GM19395 (cell line): ENCODE results near the gene EMILIN2.
A peak's percentile ranks its signal among the peaks of the same experiment; 100 is the strongest.
"Not testable (repeated sequence)": the region's sequence is repeated elsewhere in the genome, so short reads cannot be mapped to it uniquely, and the experiment has no call there.

ENCODE experiments used
- ATAC-seq: cut with Tn5 transposase; IDR thresholded peaks from one replicate; pipeline ENCODE4 v1.9.1; 2021; ENCODE audit warnings: mild to moderate bottlenecking, moderate library complexity; ENCODE audit not compliant: unreplicated experiment

Gene EMILIN2

DNA sequence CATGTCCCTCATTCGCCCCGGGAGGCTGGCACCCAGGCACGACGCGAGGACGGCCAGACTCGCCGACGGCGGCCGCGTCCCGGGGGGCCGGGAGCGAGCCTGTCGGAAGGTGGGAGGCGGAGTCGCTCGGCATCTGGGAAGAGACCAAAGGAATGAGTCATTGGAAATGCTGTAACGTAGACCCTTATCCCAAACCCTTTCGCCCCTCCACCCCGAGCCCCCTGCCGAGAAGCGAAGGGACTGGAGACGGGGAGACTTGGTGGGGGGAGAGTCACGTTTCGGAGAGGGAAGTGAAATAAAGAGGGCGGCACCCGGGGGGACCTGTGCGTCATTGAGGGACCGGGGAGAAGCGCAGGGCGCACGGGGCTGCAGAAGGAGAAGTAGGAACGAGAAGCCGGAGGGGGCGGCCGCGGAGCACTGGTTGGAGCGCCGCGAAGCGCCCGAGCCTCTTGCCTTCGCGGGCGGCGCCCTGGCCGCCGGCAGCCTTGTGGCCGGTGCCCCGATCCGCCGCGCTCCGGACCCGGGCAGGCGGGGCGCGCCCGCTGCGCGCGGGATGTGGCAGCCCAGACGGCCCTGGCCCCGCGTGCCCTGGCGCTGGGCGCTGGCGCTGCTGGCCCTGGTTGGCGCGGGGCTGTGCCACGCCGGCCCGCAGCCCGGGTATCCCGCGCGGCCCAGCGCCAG lies at the start of gene EMILIN2:
Gene EMILIN2, plus strand, starts transcription at position 371 of the 681 bp plus-strand sequence. Its CDS starts 183 bp downstream, at position 554.
- peak; percentile 49 for ATAC-seq

DNA sequence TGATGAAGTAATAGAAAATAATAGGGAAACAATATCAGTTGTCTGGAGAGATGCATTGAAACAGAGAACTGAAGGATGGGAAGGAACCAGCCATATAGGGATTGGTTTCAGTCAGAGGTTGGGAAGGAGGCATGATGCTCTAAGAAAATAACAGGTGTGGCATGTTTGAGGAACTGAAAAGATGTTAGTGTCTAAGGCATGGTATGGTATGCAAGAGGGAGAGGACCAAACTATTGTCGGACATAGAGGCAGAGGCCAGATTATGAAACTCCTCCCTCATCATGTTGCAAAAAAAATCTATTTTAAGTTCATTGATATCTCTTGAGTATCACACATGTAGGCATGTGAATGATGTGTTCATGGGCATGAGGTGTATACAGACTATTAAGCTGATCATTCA lies 48.9 kb upstream of the EMILIN2 start:
- ATAC-seq: peak; percentile 86

DNA sequence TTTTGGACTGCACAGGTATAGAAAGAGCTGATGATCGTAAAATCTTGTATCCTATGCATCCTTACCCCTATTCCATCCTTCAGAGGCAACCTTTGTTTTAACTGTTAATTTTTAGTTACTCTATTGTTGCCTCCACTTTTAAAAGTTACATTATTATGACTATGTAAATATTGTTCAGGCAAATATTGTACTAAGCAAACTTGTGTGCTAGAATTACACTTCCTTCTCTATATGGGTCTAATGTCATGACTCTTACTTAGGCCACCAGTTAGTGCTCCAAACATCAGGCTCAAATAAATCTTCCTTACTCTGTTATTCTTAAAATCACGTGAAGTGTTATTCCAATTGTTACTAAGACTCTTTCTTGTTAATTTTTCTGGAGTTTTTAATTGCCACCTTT lies 47.4 kb upstream of the EMILIN2 start:
- no peak for ATAC-seq

DNA sequence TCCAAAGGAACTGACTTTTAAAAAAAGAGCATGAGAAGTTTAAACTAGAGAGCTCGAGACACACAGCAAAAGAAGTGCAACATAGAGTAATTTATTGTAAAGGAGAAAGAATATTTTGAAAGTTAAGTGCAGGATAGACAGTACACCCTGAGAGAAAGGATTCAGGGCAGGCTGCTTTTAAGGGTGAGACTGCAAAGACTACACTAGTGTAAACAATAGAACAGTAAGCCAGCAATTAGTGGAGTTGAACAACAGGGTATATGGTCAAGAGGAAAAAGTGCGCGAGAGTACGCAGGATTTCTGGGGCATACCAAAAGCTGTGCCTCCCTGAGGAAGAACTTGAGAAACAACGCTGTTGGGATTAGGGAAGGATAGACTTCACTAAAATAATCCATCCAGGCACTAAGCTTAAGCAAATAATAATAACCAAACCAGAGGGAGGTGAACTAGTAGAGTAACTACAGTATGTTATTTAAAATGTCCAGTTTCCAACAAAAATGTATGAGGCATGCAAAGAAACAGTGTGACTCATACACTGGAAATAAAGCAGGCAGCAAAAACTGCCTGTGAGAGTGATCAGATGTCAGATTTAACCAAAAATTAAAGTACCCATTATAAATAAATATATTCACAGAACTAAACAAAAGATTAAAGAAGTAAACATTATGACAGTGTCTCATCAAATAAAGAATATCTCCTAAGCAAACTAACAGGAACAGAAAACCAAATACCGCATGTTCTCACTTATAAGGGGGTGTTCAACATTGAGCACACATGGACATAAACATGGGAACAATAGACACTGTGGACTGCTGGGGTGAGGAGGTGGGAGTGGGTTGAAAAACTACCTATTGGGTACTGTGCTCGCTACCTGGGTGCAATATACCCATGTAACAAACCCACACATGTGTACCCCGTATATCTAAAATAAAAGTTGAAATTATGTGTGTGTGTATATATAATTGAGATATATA lies 40.5 kb upstream of the EMILIN2 start:
- ATAC-seq: no peak

DNA sequence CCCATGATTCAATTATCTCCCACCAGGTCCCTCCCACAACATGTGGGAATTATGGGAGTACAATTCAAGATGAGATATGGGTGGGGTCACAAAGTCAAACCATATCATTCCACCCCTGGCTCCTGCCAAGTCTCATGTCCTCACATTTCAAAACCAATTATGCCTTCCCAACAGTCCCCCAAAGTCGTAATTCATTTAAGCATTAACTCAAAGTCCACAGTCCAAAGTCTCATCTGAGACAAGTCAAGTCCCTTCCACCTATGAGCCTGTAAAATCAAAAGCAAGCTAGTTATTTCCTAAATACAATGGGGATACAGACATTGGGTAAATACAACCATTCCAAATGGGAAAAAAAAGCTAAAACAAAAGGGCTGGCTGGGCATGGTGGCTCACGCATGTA lies 38.2 kb upstream of the EMILIN2 start:
- not testable (repeated sequence) for ATAC-seq

DNA sequence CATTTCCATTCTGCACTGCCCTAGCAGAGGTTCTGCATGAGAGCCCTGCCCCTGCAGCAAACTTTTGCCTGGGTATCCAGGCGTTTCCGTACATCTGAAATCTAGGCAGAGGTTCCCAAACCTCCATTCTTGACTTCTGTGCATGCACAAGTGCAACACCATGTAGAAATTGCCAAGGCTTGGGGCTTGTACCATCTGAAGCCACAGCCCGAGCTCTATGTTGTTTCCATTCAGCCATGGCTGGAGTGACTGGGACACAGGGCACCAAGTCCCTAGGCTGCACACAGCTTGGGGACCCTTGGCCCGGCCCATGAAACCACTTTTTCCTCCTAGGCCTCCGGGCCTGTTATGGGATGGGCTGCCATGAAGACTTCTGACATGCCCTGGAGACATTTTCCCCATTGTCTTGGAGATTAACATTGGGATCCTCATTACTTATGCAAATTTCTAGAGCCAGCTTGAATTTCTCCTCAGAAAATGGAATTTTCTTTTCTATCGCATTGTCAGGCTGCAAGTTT lies 37.1 kb upstream of the EMILIN2 start:
- ATAC-seq: not testable (repeated sequence)

DNA sequence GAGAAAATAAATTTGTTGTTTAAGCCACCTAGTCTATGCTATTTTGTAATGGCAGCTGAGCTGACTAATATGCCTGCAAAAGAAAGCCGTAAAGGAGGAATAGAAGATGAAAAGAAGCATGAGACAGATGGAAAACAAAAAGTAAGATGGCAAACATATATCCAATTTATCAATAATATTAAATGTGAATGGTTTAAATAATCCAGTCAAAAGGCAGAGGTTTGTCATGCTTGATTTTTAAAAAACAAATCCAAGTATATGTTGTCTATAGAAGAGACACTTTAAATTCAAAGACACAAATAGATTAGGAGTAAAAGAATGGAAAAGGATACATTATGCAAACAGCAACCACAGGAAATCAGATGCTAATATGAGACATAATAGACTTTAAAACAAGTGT lies 35.4 kb upstream of the EMILIN2 start:
- no peak for ATAC-seq

DNA sequence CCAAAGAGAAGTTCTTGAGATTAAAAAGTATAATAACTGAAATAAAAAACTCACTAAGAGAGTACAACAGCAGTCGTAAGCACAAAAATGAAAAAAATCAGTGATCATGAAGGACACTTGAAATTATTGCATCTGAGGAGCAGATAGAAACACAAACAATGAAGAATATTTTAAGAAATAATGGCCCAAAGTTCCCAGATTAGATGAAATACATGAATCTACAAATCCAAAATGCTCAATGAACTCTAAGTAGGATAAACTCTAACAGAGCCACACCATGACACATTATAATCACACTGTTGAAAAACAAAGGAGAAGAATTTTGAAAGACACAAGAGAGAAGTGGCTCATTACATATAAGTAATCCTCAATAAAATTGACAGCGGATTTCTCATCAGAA lies 31.9 kb upstream of the EMILIN2 start:
- ATAC-seq: no peak

DNA sequence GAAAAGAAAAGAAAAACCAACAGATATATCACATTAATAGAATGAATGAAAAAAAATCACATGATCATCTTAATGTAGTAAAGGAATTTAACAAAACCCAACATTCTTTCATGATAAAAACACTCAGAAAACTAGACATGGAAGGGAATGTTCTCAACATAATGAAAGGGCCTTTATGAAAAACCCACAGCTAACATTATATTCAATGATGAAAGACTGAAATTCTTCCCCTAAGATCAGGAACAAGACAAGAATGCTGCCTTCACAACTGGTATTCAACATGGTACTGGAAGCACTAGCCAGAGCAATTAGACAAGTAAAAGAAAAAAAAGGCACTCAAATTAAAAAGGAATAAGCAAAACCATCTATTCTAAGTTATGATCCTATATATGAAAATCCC lies 28.5 kb upstream of the EMILIN2 start:
- no peak for ATAC-seq

DNA sequence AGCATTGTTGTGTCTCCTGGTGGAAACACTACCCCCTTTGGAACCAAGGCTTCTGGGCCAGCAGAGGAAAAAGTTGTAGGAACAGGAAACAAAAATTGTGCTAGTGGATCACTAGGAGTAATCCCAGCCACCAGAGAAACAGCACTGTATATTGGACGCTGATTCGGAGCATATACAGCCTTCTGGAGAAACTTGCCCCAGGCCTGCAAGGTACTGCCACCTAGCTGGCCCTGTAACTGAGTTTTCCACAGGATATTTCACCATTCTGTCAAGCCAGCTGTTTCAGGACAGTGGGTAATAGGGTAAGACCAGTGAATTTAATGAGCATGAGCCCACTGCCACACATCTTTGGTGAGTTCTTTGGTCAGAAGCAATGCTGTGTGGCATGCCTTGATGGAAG lies 25.1 kb upstream of the EMILIN2 start:
- no peak for ATAC-seq

DNA sequence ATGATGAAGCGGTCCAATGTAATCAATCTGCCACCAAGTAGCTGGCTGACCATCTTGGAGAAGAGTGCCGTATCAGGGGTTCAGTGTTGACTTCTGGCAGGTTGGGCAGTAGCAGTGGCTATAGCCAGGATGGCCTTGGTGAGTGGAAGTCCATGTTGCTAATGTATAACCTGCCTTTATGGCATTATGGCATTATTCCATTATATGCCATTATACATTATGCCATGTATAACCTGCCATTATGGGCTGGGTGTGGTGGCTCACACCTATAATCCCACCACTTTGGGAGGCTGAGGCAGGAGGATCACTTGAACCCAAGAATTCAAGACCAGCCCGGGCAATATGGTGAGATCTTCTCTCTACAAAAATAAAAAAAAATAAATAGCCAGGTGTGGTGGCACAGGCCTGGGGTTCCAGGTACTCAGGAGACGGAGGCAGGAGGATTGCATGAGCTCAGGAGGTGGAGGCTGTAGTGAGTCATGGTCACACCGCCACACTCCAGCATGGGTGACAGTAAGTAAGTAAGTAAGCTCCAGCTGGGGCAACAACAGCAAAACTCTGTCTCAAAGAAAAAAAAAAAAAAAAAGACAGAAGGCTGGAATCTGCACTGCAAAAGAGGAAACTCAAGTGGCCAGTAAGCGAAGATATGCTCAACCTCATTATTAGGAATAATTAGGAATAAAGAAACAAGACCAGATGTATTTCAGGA lies 24.4 kb upstream of the EMILIN2 start:
- no peak for ATAC-seq

DNA sequence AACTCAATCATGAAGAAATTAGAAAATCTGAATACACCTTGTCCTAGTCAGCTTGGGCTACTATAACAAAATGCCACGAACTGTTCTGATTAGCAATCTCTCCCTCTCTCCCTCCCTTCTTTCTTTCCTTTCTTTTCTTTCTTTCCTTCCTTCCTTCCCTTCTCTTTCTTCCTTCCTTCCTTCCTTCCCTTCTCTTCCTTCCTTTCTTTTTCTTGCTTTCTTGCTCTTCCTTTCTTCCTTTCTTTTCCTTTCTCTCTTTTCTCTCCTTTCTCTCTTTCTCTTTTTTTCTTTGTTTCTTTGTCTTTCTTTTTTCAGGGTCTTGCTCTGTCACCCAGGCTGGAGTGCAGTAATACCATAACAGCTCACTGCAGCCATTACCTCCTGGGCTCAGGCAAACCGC lies 23.6 kb upstream of the EMILIN2 start:
- no peak for ATAC-seq

DNA sequence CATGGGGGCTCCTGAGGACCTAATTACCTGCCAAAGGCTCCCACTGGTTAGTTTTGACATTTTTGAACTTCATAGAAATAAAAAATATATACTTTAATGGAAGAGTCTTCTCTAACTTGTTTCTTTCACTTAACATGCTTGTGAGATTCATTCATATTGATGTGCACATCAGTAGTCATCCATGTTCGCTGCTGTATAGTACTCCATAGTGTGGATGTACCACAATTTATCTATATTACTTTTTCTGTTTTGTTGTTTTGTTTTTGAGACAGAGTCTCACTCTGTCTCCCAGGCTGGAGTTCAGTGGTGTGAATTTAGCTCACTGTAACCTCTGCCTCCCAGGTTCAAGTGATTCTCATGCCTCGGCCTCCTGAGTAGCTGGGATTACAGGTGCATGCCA lies 22.8 kb upstream of the EMILIN2 start:
- no peak for ATAC-seq

DNA sequence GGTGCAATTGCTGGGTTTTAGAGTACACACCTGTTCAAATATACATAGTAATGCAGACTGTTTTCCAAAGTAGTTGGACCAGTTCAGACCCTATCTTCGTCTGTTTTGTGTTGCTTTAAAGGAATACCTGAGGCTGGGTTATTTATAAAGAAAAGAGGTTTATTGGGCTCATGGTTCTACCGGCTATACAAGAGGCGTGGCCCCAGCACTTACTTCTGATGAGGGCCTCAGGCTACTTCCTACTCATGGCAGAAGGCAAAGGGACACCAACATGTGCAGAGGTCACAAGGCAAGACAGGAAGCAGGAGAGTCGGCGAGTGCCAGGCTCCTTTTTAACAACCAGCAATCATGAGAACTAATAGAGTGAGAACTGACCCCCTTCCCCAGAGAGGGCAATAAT lies 21.9 kb upstream of the EMILIN2 start:
- no peak for ATAC-seq

DNA sequence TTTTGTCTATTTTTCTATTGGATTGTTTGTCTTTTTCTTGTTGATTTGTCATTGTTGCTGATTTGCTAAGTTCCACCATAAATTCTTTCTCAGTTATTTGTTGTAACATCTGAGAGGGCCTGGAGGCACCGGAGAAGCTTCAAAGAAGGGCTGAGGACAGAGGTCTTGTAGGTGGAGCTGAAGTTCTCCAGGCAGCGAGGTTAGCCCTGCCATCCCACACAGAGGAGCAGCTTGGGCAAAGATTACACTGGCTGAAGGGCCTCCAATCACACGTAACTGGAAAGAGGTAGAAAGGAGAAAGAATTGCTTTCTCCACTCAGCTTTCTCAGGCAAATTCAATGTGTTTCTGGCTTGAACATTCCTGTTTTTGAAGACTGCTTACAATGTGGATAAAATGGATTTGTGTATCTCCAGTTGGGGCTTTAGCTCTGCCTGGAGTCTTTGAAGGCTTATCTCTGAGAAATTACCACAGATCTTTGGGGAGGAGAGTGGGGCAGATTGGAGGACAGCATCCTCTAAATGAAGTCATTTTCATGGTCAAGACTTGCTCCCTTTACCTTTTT lies 21.1 kb upstream of the EMILIN2 start:
- no peak for ATAC-seq

DNA sequence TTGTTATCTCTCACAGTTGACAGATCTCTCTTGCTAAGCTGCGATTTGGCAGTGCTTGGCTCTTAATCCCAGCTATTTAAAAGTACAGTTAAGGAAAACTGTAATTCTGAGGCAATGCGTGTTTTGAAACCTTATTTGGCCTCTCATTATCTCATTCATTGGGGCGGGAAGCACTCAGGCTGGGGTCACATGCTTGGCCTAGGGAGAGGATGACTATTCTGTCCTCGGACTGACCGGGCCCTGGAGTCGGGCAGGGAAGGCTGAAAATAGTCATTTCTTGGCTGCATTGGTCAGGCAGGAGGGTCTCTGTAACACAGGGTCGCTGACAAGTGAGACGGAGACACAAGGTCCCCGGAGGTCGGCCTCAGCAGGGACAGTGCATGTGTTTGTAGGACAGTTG lies 20.2 kb upstream of the EMILIN2 start:
- no peak for ATAC-seq

DNA sequence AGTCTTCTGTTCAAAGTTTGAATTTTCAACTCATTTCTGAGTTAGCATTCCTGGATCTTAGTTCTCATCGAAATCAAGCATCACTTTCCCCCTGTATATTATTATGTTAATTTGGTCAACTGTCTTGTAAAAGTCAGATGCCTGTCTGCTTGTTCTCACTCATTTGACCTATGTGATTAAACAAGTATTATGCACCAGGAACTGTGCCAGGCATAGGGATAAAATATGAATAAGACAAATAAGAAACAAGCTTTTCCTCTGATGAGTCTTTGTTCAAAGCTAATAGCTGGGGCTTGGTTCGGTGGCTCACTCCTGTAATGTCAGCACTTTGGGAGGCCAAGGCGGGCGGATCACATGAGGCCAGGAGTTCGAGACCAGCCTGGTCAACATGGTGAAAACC lies 19.7 kb upstream of the EMILIN2 start:
- ATAC-seq: no peak

DNA sequence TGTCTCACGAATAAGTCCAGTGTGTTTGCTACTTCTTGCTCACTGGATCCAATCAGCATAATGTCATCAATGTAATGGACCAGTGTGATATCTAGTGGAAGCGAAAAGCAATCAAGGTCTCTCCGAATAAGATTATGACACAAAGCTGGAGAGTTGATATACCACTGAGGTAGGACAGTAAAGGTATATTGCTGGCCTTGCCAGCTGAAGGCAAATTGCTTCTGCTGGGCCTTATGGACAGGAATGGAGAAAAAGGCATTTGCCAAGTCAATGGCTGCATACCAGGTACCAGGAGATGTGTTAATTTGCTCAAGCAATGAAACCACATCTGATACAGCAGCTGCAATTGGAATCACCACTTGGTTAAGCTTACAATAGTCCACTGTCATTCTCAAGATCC lies 10.7 kb upstream of the EMILIN2 start:
- not testable (repeated sequence) for ATAC-seq

DNA sequence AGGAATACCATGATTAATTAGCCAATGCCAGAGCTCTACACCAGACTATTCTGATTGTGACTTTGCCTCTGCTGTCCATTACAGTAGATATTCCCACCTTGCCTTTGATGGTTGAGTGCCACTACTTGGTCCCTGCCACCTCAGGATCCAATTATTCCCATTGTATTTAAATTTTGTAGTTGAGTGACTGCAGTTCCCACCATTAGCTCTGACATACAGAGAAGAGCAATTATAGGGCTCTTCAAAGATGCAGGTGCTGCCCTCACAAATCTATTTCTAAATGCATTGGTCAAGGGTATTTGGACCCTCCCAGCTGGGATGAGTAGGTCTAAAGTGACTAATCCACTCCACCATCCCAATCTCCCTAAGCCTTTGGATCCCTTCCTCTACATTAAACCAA lies 9.5 kb upstream of the EMILIN2 start:
- ATAC-seq: not testable (repeated sequence)

DNA sequence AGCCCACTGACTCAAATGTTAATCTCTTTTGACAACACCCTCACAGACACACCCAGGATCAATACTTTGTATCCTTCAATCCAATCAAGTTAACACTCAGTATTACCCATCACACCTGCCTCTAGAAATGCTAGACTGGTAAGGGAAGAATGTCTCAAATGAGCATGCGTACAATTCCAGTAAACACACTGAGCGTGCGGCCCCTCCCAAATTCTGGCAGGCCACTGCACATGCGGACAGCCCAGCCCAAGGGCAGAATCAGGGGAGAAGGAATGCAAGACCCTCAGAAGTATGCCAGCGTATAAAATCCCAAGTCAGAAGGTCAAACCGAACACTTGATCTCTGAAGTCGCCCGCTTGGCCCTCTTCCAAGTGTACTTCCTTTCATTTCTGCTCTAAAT lies 7.6 kb upstream of the EMILIN2 start:
- no peak for ATAC-seq

DNA sequence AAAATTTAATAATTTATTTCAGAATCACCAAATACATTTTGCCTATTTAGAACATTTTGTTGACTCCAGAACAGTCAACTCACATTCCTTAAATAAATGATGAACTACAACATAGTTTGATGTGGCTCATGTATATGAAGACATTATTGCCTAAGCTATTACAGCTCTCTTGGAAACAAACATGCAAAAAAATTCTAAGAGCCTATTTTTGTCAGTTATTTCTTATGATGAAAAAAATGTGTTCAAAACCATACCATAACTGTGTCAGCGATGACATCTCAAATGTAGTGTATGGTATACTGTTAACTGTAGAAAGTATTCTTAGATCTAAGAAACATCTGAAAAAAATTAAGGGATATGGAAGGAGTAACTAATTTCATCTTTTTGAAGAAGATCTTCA lies 6.3 kb upstream of the EMILIN2 start:
- ATAC-seq: no peak
